Urothelium cell line (cell line): ENCODE data around the gene UBE2L3.
"Not testable (repeated sequence)": the region's sequence is repeated elsewhere in the genome, so short reads cannot be mapped to it uniquely, and the experiment has no call there.

ENCODE experiments used
- DNase-seq: peaks from one replicate; pipeline ENCODE4 v3.0.0; 2011; ENCODE audit warnings: low spot score, mixed read lengths
- FAIRE-seq: peaks from 2 replicates; lab custom pipeline; 2011; peaks lifted over from hg19 to GRCh38; lab: Jason Lieb, UNC

Gene UBE2L3

DNA sequence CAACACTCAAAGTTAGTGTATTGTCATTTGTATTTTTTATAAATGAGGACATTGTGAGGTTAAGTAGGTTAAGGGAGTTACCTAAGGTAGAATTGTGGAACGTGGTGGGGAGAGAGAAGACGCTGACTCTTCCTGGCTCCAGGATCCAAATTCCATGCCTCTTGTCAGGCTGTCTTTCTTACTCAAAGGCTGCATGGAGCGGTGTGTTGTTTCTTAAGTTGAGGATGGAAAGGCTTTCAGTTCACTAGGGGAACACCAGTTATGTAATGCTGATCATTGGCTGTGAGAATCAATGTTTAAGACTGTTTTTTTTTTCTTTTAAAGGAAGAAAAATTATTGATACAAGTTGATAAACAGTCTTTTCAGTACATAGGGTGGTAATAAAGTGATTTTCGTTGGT, 2.9 kb downstream of the UBE2L3 start:
- FAIRE-seq (no peak), DNase-seq (no peak)

DNA sequence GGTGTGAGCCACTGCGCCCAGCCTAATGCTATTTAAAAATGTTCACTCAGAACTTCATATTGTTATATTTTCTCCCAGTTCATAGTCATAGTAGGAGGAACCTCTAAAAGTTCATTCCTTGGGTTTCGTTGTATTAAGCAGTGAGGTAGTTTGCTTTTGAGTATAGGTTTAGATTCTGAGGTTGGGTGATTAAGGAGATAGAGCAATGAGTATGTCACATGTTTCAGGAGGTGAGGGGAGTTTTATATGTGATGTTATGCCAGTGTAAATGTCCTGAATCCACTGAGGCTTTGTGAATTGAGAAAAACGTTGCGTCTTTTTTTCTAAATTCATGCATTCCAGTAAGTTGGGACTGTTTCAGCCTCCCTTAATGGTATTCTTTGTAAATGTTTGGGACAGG, 4.2 kb downstream of the UBE2L3 start:
- DNase-seq: no peak
- FAIRE-seq: no peak

DNA sequence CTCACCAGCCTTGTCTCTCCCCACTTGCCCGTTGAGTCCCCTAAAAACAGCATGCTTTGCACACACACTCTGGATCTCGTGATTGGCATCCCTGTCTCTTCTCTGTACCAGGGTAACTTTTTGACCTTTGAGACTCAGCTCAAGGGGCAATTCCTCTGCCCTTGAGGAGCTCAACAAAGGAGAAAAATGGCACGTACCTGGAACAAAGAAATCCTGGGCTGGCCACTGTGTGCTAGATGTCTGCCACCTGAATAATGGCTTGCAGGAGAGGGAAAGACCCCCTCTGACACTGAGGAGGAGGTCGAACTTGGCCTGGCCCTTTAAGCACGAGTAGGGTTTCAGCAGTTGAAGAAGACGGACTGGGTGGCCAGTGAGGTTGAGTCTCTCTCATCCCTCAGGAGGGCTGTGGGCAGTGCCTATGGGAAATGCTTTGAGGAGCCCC, 5.8 kb downstream of the UBE2L3 start:
- DNase-seq (no peak), FAIRE-seq (no peak)

DNA sequence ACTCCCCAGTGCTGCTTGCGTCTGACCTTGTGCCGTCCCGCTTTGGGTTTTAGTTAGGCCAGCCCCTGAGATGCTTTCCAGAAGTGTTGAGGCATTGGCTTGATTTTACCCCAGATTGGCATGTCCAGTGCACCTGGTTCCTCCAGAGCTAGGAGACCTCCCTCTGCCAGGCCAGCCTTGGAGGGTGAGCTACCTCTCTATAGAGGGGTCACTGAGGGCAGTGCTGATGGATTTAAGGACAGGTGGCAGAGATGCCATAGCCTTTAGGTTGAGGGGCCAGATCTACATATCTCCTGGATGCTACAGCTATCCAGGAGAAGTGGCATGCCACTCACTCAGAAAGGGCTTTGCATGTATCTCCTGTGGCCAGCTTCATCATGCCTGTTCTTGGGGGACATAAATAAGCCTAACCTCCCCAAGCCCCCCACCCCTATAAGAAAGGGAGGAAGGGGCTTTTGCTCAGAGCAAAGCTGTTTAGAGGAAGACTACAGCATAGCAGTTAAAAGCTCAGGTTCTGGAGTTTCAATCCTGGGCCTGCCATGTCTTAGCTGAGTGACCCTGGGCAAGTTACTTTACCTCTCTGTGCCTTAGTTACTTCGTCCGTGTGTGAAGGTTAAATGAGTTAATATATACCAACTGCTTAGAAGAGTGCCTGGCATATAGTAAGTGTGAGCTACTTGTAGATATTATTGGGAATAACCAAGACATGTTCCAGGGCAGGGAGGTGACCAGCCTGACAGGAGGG, 6.4 kb downstream of the UBE2L3 start:
- FAIRE-seq (no peak), DNase-seq (no peak)

DNA sequence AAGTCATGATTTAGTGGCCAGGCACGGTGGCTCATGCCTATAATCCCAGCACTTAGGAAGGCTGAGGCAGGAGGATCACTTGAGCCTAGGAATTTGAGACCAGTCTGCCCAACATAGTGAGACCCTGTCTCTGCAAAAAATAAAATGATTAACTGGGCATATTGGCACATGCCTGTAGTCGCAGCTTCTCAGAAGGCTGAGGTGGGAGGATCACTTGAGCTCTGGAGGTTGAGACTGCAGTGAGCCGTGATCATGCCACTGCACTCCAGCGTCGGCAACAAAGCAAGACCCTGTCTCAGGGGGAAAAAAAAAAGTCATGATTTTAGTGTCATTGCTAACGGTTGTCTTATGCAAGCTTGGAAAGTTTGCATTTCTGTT, 11.9 kb downstream of the UBE2L3 start:
- DNase-seq (no peak), FAIRE-seq (no peak)

DNA sequence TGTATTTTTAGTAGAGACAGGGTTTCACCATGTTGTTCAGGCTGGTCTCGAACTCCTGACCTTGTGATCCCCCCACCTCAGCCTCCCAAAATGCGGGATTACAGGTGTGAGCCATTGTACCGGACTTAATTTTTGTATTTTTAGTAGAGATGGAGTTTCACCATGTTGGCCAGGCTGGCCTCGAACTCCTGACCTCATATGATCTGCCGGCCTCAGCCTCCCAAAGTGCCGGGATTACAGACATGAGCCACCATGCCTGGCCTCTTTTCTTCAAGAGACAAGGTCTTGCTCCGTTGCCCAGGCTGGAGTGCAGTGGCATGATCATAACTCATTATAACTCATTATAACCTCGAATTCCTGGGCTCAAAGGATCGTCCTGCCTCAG, 13.1 kb downstream of the UBE2L3 start:
- FAIRE-seq, DNase-seq: not testable (repeated sequence)

DNA sequence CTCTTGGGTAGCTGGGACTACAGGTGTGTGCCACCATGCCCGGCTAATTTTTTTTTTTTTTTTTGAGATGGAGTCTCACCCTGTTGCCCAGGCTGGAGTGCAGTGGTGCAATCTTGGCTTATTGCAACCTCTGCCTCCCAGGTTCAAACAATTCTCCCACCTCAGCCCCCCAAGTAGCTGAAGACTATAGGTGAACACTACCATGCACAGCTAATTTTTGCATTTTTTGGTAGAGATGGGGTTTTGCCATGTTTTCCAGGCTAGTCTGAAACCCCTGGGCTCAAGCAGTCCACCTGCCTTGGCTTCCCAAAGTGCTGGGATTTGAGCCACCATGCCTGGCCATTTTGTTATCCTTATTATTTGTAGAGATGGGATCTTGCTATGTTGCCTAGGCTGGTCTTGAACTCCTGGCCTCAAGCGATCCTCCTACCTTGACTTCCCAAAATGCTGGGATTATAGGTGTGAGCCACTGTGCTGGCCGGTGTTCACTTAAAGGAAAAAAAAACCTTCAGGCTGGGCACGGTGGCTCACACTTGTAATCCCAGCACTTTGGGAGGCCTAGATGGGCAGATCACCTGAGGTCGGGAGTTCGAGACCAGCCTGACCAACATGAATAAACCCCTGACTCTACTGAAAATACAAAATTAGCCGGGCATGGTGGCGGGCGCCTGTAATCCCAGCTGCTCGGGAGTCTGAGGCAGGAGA, 13.6 kb downstream of the UBE2L3 start:
- not testable (repeated sequence) for FAIRE-seq, DNase-seq

DNA sequence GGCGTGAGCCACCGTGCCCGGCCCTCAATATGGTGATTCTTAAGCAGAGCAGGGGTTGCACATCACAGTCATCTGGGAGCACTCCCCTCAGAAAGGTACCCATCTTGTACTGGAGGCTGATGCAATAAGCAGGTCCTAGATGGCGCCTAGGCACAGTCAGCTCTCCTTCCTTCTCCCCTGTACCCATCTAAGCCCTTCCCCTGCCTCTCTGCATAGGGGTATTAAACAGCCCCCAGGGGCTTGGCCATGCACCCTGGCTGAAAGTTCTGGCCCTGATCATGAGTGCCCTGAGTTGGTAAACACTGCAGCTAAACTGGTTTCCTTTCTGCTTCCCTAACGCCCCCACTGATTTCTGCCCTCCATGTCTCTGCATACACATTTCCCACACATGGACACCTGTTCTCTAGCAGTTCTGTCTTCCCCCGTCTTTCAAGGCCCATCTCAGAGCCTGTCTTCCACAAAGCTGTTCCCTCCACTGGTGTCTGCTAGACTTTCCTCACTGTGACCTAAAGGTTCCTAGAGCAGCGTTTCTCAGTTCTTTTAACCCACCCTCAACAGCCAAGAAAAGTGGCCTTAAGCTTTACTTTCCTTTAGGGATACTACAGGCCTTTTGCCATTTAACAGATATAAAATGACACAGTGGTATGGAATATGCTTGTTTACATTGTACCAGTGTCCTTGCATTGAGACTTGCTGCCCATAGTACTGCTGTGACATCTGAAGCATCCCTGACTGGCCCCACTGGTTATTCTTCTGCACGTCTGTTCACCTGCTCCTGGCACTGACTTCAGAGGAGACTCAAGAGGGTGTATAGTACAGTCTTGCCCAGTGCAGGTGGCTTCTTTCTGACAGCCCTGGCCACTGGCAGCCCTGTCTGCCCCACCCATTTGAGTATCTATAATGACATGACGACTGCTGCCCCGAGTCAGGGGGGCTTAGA, 15.6 kb downstream of the UBE2L3 start:
- no peak for FAIRE-seq
- DNase-seq: no peak

DNA sequence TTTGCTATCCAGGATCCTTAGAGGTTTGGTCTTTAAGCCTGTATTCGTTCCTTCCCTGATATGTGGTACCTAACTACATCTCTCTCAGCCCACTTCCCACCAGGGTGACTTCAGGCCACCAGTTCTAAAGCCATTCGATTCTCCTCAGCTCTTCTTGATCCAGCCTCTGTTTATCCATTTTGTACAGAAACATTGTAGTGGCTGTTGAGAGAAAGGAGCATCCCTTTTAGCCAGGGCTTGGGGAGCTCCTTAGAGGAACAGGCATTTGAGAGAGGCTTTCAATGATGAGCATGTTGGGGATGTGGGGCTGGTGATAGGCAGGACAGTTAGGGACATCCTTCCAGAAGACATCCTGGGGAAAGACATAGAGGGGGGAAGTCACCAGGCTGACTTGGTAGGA, 17.9 kb downstream of the UBE2L3 start:
- DNase-seq (no peak), FAIRE-seq (no peak)

DNA sequence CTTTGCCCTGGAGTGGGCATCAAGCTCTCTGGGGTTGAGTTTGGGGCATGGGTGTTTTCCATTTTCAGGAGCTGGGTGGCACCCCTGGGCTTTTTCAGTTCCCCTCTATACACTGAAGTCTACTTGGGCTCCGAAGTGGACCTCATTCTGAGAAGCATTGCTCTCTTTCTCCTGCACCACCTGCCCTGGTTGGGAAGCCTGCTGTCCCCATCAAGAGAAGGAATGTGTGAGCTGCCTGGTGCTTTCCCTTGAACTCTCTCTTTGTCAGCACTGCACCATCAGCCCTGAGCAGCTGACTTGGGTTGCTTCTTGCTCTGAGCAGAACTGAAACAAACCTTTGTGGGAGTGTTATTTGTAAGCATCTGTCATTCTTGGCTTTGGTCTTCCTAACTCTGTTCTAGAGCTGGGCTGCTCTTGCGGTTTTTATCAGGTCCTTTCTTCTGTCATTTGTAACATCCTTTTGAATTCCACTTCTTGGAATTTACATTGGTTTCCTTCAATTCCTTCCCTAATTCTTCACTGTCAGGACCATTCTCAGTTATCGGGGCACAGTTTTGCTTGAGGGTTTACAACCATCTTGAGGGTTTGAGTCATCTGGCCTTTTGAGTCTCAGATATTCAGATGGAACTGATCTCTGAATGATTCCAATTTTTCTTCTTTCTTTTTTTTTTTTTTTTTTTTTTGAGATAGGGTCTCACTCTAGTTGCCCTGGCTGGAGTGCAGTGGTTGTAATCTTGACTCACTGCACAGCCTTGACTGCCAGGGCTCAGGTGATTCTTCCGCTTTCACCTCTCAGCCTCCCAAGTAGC, 20.5 kb downstream of the UBE2L3 start:
- FAIRE-seq: no peak
- no peak for DNase-seq

DNA sequence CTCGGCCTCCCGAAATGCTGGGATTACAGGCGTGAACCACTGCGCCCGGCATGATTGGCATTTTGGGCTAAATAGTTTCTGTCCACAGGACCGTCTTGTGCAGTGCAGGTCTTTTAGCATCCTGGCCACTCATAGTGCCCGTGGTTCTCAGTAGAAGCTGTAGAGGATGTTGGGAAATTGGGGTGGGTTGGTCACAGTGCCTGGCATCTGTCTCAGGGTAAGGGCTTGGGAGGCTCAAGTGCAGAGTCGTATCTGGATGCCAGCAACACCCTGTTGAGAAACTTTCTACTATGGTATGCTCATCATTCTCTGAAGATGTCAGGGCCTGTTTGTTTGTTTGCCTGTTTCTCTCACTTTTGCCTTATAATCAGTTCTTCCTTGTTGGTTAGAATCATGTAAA, 21.9 kb downstream of the UBE2L3 start:
- FAIRE-seq (no peak), DNase-seq (no peak)

DNA sequence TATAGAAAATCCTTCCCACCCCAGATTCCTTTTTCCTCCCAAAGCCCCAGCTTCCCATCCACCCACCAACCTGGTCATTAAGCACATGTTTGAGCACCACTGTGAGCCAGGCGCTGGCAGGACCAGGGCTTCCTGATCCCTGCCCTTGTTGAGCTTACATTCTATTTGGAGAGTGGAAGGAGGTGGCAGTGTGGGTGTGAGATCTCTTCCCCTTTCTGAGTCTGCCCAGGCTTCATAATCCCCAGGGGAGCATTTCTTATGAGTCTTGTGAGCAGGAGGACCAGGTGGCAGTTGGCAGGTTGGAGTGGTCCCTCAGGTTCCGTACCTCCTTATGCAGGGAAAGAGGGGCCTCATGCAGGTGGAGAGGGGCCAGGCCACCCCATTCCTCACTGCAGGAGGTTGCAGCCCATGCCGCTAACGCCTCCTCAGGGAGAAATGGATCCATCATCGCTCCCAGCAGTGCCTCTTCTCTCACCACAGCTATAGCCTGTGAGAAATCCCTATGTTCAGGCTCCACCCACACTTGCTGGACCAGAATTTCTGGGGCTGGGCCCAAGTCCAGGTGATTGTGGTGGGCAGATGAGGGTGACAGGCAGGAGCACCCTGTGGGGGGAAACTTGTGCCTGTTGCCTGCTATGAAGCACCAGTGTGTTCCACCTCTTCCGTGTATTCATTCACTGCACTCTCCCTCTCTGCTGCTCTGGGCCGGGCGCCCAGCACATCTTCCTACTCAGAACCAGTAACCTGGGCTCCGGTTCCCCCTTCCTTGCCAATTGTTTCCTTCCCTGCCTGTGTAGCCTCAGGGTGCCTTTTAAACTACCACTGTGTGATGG, 23.5 kb downstream of the UBE2L3 start:
- DNase-seq: no peak
- FAIRE-seq: no peak

DNA sequence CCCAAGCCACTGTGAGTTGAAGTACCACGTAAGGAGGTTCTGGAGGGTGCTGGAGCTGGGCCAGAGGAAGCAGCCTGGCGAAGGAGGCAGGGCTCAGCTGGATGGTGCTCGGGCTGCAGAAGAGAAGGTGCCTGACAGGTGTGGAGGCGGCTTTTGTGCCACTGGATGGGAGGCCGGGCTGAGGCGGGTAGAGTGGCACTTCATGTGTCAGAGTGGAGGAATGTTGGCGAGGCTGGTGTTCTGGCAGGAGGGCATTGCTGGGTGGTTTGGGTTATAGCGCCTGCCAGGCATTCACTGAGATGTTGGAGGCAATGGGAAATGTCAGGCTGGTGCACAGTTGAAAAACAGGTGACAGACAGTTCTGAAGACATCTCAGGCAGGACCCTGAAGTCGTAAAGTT, 24.2 kb downstream of the UBE2L3 start:
- no peak for FAIRE-seq

DNA sequence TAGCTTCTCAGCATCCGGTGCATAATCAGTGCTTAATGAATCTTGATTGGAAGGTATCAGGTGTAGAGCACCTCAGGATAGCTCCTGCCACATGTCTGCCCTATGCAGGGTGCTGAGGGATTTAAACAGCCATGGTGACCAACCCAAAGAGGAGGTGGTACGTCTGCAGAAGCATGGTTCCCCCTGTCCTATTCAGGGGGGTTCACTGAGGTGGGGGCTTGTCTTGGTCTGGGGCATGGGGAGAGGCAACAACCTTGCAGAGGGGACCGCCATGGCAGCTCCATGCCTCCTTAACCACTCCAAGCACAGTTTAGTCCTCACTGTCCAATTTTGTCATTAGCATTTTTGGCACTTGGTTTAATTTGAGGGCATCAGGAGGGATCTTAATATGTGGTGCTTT, 24.9 kb downstream of the UBE2L3 start:
- FAIRE-seq (no peak), DNase-seq (no peak)

More for the DNA sequence above, 24.2 kb downstream of the UBE2L3 start:
- DNase-seq: no peak

DNA sequence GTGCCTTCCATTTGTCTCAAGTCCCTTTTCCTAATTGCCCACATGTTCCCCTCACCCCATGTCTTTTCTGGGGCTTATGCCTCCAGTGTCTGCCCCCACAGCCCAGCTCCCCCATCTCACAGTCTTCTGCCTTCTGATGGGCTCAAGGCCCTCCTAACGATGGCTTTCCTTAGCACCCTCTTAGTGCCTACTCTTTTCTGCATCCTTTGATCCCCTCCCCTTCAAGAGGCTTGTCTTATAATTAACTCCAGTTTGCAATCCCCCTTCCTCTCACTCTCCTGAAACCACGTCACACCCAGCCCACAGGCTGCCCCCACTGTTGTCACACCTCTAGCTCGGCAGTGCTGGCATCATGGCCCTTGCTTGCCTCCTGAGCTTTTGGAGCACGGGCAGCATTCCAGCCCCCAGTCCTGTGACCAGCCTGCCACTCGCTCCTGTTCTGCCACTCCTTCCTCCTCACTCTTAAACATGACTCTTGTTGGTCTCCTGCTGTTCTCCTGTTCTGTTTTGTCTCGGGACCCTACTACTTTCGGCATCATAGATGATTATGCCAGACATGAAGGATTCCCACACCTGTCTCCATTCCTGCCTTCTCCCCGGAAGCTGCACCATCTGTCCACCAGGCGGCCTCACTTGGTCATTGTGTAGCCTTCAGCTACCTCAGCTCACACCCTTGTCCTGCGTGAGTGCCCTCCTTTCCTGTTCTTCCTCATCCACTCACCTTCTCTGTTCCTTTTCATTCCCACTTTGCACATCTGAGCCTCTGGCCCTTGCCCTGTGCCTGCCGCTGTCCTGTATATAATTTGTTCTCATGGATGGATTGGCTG, 26.1 kb downstream of the UBE2L3 start:
- FAIRE-seq (no peak), DNase-seq (no peak)

DNA sequence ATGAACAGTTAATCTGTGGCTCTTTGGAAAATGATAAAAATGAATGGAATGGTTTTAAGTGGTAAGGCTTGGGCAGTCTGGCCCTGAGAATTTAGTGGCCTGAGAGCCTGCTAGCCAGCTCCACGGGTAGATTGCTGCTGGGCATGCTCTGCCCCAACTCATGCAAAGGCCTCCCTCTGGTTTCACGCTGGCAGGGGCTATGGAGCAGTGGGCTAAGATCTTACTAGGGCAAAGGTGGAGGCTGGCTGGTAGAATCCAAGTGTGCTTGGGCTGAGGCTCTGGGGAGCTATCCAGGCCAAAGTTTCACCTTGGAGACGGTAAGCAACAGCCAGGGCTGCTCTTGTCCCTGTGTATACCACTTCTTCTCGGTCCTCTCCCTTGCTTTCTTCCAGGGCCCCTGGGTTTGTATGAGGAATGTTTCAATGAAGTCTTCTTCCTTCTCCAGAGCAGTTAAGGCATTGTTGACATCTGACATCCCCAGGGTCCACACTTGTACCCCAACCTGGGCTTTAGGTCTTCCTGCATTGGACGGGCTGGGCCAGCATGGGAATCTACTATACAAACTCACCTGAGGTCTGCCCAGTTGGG, 27.4 kb downstream of the UBE2L3 start:
- no peak for FAIRE-seq
- no peak for DNase-seq

DNA sequence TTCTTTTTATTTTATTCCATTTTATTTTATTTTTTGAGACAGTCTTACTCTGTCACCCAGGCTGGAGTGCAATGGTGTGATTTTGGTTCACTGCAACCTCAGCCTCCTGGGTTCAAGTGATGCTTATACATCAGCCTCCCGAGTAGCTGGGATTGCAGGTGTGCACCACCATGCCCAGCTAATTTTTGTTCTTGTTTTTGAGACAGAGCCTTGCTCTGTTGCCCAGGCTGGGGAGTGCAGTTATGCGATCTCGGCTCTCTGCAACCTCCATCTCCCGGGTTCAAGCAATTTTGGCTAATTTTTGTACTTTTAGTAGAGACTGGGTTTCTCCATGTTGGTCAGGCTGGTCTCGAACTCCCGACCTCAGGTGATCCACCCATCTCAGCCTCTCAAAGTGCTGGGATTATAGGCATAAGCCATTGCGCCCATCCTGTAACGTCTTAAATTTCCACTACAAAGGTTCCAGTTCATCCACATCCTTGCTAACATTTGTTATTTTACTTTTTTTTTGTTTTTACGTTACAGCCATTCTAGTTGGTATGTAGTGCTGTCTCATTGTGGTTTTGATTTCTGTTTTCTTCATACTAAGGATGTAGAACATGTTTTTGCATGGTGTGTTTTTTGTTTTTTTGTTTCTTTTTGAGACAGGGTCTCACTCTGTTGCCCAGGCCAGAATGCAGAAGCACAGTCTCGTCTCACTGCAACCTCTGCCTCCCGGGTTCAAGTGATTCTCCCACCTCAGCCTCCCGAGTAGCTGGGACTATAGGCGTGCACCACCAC, 29.0 kb downstream of the UBE2L3 start:
- FAIRE-seq, DNase-seq: not testable (repeated sequence)

DNA sequence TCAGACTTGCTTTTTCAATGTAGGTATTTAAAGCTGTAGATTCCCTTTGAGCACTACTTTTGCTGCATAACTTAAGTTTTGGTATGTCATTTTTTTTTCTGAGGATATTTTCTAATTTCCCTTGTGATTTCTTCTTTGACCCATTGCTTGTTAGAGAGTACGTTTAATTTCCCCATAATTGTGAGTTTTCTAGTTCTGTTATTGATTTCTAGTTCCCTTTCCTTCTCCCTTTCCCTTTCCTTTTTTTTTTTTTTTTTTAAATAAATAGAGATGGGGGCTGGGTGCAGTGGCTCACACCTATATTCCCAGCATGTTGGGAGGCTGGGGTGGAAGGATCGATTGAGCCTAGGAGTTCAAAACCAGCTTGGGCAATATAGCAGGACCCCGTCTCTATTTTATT, 30.8 kb downstream of the UBE2L3 start:
- FAIRE-seq: no peak

More for the DNA sequence above, 30.8 kb downstream of the UBE2L3 start:
- no peak for DNase-seq
